NCI-H128 (cell line): Measurements from ENCODE around the gene TOM1.

Experiments used
- DNase-seq: peaks from one replicate; lab custom pipeline; 2025; ENCODE audit not compliant: unreplicated experiment; lab: John Stamatoyannopoulos, UW

The TOM1 gene

DNA sequence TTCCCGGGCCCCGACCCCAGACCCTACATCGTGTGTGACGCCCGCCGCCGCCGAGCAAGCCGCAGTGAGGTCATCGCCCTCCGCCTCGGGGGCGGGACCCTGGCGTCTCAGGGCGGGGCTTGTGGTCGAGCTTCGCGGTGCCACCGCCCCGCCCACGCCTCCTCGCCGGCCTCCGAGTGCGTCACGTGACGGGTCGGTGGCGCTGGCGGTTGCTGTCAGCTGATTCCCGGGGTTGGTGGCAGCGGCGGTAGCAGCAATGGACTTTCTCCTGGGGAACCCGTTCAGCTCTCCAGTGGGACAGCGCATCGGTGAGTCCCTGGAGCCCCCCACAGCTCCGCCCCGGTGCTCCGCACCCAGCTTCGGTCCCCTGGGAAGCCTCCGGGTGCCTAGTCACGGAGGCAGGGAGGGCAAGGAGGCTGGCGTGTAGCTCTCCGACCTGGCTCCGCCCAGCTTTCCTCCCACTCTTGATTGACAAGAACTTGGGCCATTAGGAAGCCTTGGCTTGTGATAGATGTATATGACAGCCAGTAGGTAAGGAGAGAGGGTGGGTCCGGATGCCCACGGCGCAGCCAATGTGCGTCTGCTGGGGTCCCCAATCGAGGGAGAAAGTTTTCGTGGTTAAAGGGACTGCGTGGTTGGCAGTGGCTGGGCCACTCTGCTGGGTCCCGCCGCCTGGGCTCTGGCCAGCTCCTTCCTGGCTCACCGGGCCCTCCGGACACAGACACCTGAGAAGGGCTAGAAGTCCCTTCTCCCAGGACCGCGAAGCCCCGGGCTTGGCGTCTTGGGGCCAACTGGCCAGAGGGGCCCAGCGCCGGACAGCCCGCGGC lies at the start of gene TOM1:
Gene TOM1, plus strand, starts transcription at position 222 of the 827 bp plus-strand sequence. Its CDS starts 35 bp downstream, at position 257.
- DNase-seq: peak; percentile 93

DNA sequence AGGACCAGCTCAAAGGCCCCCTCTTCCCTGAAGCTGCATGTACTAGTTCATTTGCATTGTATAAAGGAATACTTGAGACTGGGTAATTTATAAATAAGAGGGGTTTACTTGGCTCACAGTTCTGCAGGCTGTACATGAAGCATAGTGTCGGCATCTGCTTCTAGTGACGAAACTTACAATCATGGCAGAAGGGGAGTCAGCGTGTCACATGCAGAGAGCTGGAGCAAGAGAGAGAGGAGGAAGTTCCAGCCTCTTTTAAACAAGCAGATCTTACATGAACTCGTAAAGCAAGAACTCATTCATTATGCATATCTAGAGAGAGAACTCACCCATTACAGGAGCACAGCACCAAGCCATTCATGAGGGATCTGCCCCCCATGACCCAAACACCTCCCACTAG lies 49.5 kb upstream of the TOM1 start:
- no peak for DNase-seq

DNA sequence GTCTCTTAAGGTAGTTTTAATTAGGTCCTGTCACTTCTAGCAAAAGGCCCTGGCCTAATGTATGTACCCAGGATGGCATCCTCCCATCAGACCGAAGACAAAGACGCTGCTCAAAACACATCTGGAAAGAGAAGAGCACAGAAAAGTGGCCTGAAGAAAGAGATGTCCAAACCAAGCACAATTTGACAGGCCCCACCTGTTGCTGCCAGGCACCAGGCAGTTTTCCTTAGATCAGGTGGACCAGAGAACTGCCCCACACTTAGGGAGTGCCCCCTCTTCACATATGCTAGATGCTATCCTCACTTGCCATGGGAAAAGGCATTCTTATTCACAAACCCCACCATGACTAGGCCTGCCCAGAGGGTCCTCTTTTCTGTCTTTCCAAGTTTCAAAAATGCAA lies 45.7 kb upstream of the TOM1 start:
- DNase-seq: no peak

DNA sequence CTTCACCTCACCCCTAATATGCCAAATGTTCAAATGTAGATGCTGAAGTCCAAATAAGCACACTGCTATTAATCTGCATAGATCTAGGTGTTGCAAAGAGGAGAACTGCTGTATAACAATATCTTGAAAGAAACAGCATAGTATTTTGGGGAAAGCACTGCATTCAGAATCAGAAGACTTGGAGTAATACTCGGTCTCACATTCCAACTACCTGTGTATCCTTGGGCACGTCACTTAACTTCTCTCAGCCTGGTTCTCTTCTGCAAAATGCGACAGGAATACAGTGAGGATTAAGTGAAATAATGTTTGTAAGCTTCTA lies 42.7 kb upstream of the TOM1 start:
- no peak for DNase-seq

DNA sequence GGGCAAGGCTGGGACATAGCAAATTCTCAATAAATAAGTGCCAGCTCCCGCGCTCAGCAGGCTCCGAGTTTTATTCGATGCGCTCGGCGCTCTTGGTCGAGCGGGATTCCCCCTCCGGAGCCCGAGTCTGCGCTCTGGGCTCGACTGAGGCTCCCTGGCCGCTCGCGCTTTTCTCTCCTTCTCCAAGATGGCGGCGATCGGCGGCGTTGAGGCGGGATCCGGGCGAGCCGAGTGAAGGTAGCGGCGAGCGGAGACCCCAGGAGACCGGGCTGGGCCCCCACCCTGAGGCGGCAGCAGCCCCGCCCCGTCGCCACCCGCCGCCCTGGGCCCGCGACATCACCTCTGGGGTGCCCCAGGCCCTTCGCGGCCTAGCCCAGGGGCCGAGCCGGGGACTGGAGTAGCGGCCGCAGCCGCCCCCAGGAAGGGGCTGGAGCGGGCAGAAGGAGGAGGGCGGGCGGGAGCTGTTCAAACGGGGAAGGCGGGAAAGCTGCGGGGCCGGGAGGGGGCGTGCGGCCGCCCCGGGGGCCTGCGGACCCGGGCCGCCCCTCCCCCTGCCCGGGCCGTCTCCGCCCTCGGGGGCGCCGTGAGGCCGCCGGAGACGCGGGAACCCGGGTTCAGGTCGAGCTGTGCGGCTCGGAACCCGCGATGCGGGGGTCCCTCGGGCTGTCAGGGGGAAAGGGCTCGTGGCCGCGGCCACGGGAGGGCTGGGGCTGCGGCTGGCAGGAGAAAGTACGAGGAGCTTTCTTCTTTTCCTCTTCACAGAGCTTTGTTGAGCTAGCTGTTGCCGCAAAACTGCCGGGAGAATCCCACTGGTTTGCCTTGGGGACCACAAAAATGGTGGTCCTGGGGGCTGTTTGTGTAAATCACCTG lies 42.1 kb upstream of the TOM1 start, which contains the start of gene HMGXB4:
Gene HMGXB4, plus strand, starts transcription at position 173 of the 870 bp plus-strand sequence. CDS start 4,898 bp downstream, outside the sequence.
- DNase-seq: peak; percentile 43

DNA sequence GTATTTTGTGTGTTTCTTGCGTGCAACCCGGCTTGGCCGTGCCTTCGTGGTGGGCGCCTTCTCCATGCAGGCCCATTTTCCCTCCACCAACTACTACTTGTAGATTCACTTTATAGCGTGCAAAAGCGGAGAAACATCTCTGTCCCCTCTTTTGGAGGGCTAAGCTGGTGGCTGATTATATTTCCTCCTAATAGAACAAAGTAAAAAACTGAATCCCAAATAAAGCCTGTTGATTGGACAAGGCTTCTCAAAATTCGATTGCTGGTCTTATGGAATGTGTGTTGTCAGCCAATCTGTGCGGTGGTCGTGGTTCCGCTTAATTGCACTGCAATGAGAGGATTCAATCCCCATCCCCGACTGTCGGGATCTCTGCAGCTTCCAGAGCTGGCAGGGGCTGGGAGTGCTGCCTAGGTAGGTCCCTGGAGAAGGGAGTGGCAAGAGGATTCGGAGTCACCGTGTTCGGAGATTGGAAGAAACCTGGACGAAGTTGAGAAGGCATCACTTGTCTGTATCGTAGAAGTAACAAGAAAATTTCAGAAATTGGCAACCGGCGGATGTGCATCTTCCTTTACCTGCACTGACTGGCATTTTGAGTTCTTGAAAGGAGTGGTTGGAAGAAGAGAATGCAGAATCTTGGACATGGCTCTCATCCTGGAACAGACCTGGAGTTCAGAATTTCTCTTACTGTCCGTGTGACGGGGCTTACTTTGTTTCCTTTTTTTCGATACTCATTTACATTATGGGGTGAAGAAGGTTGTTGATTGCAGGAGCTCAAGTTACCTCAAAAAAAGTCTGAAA lies 41.3 kb upstream of the TOM1 start:
- DNase-seq: no peak

DNA sequence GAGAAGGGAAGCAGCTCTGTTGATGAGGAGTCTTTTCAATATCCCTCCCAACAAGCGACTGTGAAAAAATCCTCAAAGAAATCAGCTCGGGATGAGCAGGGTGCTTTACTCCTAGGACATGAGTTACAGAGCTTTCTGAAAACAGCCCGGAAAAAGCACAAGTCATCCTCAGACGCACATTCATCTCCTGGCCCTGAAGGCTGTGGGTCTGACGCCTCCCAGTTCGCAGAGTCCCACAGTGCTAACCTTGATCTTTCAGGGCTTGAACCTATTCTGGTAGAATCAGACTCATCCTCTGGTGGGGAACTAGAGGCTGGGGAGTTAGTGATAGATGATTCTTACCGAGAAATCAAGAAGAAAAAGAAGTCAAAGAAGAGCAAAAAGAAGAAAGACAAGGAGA lies 34.7 kb upstream of the TOM1 start:
- no peak for DNase-seq

DNA sequence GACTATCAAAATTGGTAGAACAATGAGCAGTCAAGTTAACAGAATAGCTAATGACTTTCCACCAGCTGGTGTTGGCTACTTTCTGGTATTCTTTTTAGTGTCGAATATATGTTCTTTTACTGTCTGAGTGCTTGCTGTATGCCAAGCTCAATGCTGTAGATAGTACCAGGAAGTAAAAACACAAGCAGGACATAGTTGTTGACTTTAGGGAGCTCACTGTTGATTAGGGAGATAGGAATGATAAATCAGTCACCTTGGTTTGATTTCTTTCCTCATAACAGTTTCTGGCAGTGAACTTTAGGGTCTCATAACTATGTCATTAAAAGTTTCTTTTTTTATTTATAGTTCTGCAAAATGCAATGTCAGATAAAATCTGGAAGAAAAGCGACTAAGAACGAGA lies 33.4 kb upstream of the TOM1 start:
- no peak for DNase-seq

DNA sequence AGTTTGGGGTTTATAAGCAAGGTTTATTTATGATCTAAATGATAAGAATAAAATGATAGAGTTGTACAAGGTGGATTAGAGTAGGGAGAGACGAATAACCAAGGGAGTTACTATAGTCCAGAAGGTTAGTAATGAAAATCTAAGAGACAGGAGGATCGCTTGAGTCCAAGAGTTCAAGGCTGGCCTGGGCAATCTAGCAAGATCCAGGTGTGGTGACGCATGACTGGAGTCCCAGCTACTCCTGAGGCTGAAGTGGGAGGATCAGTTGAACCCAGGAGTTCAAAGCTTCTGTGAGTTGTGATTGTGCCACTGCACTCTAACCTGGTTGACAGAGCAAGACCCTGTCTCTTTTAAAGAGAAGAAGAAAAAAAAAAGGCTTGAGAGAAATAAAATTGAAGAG lies 30.1 kb upstream of the TOM1 start:
- no peak for DNase-seq

DNA sequence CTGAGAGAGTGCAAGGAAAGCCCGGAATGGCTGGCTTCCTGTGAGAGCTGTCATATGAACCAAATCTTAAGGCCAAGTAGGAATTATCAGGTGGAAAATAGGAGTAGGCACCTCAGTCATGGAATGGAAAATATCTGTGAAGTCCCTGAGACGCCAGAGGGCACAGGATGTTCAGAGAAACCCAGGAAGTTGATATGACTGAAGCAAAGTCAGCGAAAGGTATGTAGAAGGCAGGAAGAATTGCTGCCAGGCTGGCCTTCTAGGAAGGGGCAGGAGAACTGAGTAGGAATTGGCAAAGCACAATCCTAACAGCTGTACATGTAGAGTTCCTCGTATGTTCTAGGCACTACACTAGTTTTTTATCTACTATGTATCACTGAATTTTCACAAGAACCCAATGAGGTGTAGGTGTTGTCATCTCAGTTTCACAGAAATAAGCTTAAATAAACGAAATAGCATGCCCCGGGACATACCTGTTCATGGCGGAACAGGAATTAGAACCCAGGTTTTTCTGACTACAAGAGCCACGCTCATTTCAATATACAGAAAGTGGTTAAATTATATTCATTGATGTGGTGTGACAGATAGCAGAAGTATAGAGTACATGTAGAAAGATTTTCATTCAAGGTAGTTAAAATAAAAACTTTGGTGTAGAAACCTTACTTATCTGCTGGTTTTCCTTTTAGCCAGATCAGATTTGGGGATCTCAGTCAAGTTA lies 25.4 kb upstream of the TOM1 start:
- no peak for DNase-seq

DNA sequence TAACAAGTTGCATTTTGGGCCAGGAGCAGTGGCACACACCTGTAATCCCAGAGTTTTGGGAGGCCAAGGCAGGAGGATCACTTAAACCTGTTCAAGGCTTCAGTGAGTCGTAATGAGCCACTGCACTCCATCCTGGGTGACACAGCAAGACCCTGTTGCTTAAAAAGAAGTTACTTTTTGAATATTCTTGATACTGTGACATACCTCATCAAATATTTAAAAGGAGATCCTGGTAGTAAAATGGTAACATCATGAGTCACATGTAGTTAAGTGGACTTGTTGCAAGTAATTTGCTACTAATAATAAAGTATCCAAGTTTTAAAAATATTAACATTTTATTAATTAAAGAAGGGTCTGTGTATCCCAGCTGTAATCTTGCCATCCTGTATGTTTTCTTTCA lies 24.1 kb upstream of the TOM1 start:
- no peak for DNase-seq

DNA sequence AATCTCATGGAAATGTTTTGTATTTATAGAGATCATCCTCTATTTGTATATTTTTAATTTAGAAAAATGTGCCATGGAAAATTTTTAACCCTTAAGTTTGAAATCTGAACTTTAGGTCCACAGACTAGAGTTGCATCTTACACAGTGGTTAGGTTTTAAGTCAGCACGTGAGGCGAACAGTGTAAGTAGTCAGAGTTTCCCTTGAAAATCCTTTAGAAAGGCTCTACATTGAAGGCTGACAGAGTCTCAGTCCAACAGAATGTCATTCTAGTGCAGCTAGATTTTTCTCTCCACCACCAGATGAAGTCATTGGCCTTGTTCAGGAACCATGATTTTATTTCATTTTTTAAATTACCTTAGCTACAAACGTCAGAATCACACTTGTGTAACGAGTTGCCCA lies 23.7 kb upstream of the TOM1 start:
- DNase-seq: no peak

DNA sequence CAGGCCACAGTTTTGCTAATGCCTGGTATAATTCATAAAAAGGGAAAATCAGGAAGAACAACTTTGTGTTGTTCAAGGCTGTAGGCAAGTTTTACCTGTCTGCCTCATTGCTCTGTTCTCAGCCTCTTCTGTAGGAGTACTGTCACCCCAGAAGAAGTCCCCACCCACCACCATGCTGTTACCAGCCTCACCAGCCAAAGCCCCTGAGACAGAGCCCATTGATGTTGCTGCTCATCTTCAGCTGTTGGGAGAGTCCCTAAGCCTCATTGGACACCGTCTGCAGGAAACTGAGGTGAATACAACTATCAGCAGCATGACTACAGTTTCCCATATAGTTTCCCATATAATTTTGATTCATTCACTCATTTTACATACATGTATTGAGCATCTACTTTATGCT lies 11.6 kb upstream of the TOM1 start:
- no peak for DNase-seq

DNA sequence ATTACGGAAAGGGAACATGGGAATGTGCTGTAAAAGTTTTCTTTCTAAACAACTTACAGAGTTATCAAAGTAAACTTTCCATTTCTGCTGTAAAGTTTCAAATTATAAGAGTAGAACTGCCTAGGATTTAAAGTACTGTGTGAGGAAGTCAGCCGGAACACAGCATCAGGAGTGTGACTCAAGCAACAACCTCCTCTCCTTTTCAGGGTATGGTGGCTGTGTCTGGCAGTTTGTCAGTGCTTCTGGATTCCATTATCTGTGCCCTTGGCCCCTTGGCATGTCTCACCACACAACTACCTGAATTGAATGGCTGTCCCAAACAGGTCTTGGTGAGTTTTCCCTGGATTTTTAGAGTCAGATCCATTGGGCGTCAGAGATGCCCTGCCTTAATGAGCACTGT lies 6.9 kb upstream of the TOM1 start:
- no peak for DNase-seq

DNA sequence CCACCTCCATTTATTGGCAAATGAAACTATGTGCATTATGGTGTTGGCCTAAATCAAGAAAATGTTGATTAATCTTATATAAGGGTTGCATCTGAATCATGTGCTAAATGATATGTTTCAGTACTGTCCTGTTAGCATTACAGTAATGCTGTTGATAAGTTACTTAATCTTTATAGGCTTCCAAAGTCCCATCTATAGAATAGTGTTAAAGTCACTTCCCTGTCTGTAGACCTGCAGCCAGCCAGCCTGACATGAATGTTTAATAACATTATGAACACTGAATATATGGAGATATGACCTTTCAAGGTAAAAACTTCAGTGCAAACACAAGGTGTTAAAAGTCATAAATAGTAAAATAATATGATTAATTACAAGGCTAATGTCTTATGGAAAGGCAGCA lies 3.6 kb upstream of the TOM1 start:
- no peak for DNase-seq

DNA sequence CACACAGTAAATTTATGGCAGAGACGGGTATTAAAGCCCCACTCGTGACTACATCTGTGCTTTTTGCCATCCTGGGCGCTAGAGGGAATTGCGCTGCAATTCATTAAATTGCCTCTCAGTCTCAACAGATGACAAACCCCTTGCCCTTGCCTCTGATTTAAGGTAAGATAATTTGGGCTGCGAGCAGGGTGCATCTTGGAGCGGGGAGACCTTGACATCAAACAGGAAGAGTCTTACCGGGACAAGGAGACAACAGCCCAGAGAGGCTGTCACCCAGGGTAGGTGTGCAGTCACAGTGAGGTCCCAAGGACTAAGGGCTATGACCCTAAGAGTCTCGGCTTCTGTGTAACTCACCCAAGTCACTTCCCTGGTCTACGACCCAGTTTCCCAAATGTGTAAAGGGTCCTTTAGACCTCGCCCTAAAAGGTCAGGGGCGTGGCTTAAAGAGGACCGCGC lies 449 bp upstream of the TOM1 start:
- no peak for DNase-seq

DNA sequence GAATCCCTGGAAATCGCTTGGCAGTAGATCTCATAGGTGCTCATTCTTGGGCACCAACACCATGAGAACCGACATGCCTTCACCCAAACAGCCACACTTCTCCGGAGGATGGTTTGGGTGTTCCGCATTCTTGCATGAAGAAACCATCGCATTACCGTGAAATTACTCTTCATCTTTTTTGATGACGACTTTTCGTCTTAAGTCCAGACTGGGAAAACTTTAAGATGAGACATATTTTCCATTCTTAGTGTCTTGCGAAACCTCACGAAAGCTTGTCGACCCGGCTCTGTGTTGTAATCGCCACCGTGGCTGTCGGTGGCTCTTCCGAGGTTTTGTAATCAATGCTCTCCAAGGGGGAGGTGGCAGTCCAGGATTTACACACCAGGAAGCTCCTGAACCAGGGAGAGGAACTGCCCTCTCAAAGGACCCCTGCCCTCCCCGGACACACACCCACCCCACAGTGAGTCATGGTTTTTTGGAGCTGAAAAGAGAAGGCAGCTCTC lies 1.7 kb downstream of the TOM1 start:
- no peak for DNase-seq

DNA sequence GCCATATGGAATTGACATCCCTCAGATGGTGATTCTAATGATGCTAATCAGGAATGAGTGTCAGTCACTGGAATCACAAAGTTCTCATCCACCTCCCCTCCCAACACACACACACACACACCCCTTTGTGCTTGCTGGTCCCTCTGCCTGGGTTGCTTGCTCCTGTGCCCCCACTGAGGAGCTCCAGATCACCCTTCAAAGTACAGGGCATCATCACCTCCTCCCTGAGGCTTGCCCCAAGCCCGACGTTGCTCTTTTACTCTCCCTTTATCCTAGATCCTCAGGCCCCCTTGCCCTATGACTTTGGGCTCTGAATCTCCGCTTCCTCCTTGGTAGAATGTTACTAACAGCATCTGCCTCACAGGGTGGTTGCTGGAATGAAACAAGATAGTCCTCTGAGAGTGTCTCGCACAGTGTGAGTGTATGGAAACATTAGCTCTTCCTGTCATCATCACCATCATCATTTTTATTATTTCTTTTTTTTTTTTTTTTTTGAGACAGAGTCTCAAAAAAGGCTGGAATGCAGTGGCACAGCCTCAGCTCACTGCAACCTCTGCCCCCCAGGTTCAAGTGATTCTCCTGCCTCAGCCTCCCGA lies 3.4 kb downstream of the TOM1 start:
- DNase-seq: no peak

DNA sequence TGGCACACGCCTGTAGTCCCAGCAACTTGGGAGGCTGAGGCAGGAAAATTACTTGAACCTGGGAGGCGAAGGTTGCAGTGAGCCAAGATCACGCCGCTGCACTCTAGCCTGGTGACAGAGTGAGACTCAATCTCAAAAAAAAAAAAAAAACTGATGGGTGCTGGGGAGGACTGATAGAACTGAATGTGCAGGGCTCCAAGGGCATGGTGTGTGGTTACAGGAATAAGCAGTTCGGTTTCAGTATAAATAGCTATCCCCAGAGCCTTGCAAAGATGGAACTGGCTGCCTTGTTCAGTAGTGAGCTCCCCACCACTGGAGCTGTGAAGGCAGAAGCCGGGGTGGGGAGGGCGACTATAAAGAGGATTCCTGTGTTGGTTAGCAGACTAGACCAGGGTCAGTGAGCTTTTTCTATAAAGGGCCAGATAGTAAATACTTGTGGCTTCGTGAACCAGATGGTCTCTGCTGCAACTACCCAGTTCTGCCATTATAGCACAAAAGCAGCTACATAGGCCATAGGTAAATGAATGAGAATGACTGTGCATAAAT lies 5.9 kb downstream of the TOM1 start:
- DNase-seq: no peak
